WTC11 (cell line): ENCODE data around the gene RTN4RL1. TPM values are rescaled to one million over a fixed set of nuclear protein-coding genes. Genes with fewer than 3 reads are reported as not detected.

Source experiments
- ATAC-seq: fragments of 200-7000 bp; cut with Tn5 transposase; 2 replicates; pipeline ENCODE4 v1.10.0; 2021; ENCODE audit warnings: mild to moderate bottlenecking, moderate library complexity
- CTCF ChIA-PET: fragments of 300-600 bp; sonication (Branson Sonifier 250); formaldehyde crosslinking; loops from one replicate; lab custom pipeline; 2021; ENCODE audit warnings: antibody characterized with exemption; lab: Charles Lee
- POLR2A ChIA-PET: fragments of 350-600 bp; sonication (Branson Sonifier 250); formaldehyde crosslinking; loops from one replicate; lab custom pipeline; 2021; ENCODE audit warnings: antibody characterized with exemption; lab: Charles Lee
- DNase-seq: peaks from one replicate; pipeline ENCODE4 v3.0.0; 2021; ENCODE audit warnings: low spot score
- H3K27ac Mint-ChIP-seq: 2 replicates; pipeline ENCODE4 v1.8.0; 2021; ENCODE audit warnings: mixed read lengths
- H3K27me3 Mint-ChIP-seq: 2 replicates; pipeline ENCODE4 v1.8.0; 2021; ENCODE audit warnings: low read depth, mild to moderate bottlenecking, moderate library complexity, mixed read lengths
- H3K36me3 Mint-ChIP-seq: 2 replicates; pipeline ENCODE4 v1.8.0; 2021; ENCODE audit warnings: mixed read lengths
- H3K4me1 Mint-ChIP-seq: 2 replicates; pipeline ENCODE4 v1.8.0; 2022; ENCODE audit warnings: mixed read lengths
- H3K4me3 Mint-ChIP-seq: 2 replicates; pipeline ENCODE4 v1.8.0; 2021; ENCODE audit warnings: mild to moderate bottlenecking, moderate library complexity, mixed read lengths
- H3K9me3 Mint-ChIP-seq: 2 replicates; pipeline ENCODE4 v1.8.0; 2021; ENCODE audit warnings: mixed read lengths
- AFF4 ChIP-seq: sonication (generic); formaldehyde crosslinking; IDR thresholded peaks from 2 replicates; pipeline ENCODE4 v1.8.1; 2023; ENCODE audit warnings: mild to moderate bottlenecking, missing genetic modification reagents, borderline replicate concordance
- CTCF ChIP-seq: fragments of 200-600 bp; IDR thresholded peaks from 2 replicates; pipeline ENCODE4 v1.8.0; 2022; ENCODE audit warnings: antibody characterized with exemption
- E2F5 ChIP-seq: sonication (generic); formaldehyde crosslinking; IDR thresholded peaks from 2 replicates; pipeline ENCODE4 v1.8.1; 2022; ENCODE audit warnings: mild to moderate bottlenecking, moderate library complexity, missing genetic modification reagents
- FOXJ3 ChIP-seq: sonication (generic); formaldehyde crosslinking; IDR thresholded peaks from 2 replicates; pipeline ENCODE4 v1.9.0; 2021; ENCODE audit warnings: missing genetic modification reagents, mild to moderate bottlenecking, borderline replicate concordance
- GRHL2 ChIP-seq: fragments of 250-450 bp; sonication (Bioruptor Pico); IDR thresholded peaks from 2 replicates; pipeline ENCODE4 v1.8.0; 2022; ENCODE audit warnings: mild to moderate bottlenecking, moderate library complexity; ENCODE audit not compliant: insufficient replicate concordance, severe bottlenecking
- GTF2I ChIP-seq: fragments of 250-450 bp; sonication (Bioruptor Pico); conservative IDR thresholded peaks from 2 replicates; pipeline ENCODE4 v1.4.0; 2021; ENCODE audit warnings: mild to moderate bottlenecking
- HMGXB4 ChIP-seq: sonication (generic); formaldehyde crosslinking; IDR thresholded peaks from 2 replicates; pipeline ENCODE4 v1.8.1; 2023; ENCODE audit warnings: mild to moderate bottlenecking, moderate library complexity, missing genetic modification reagents
- JUN ChIP-seq: sonication (generic); formaldehyde crosslinking; IDR thresholded peaks from 2 replicates; pipeline ENCODE4 v1.8.0; 2023; ENCODE audit warnings: mild to moderate bottlenecking, missing genetic modification reagents
- NR2C2 ChIP-seq: sonication (generic); formaldehyde crosslinking; IDR thresholded peaks from 2 replicates; pipeline ENCODE4 v1.8.0; 2022; ENCODE audit warnings: mild to moderate bottlenecking, missing genetic modification reagents
- PREB ChIP-seq: sonication (generic); formaldehyde crosslinking; IDR thresholded peaks from 2 replicates; pipeline ENCODE4 v1.8.1; 2022; ENCODE audit warnings: mild to moderate bottlenecking, missing genetic modification reagents, moderate library complexity, borderline replicate concordance
- RORB ChIP-seq: fragments of 250-450 bp; sonication (Bioruptor Pico); IDR thresholded peaks from 2 replicates; pipeline ENCODE4 v1.9.0; 2021; ENCODE audit warnings: mild to moderate bottlenecking
- ZMAT4 ChIP-seq: fragments of 250-450 bp; sonication (Bioruptor Pico); IDR thresholded peaks from 2 replicates; pipeline ENCODE4 v1.9.0; 2021; ENCODE audit warnings: mild to moderate bottlenecking
- ZNF396 ChIP-seq: fragments of 250-450 bp; sonication (Bioruptor Pico); IDR thresholded peaks from 2 replicates; pipeline ENCODE4 v1.8.0; 2021; ENCODE audit warnings: mild to moderate bottlenecking, moderate library complexity, borderline replicate concordance
- ZNF416 ChIP-seq: fragments of 250-450 bp; sonication (Bioruptor Pico); IDR thresholded peaks from 2 replicates; pipeline ENCODE4 v1.9.0; 2021; ENCODE audit warnings: mild to moderate bottlenecking, inconsistent platforms
- ZNF425 ChIP-seq: fragments of 250-450 bp; sonication (Bioruptor Pico); conservative IDR thresholded peaks from 2 replicates; pipeline ENCODE4 v1.9.0; 2021; ENCODE audit warnings: mild to moderate bottlenecking
- total RNA-seq: library from RNA; stranded (reverse); gene quantifications from 3 replicates; pipeline ENCODE4 v1.2.3, GENCODE V29; 2021

RTN4RL1 gene
- total RNA-seq, 1 experiment from 2014 or later: 0.72 TPM

GRCh38 chr17:1997289-1997926, 27.7 kb downstream of the RTN4RL1 start (continued):
- TF ChIP-seq ZNF425 (CRISPR knock-in tag) (no peak), ZNF416 (no peak), E2F5 (no peak), ZMAT4 (CRISPR knock-in tag) (no peak)

- no peak for ATAC-seq
- CTCF ChIA-PET: interaction anchor here (0.9 to 2.1 kb wide), 4 partner anchors 10 to 88 kb away, joined by 3 to 6 read pairs (median 5); partner anchors contain the start of gene RTN4RL1
- peak overlapping the region; percentile 38 for H3K4me3 Mint-ChIP-seq
- TF ChIP-seq JUN: no peak
- TF ChIP-seq NR2C2 (CRISPR knock-in tag): no peak
- peak; percentile 75; the same call in 1 of the 2 replicates for TF ChIP-seq GTF2I (CRISPR knock-in tag)
- H3K9me3 Mint-ChIP-seq: no peaks in the 10 kb centered on the region
- H3K36me3 Mint-ChIP-seq: no peaks in the 10 kb centered on the region
- POLR2A ChIA-PET: no interaction called here
- peaks cover 31% of the 10 kb centered on the region for H3K4me1 Mint-ChIP-seq
- DNase-seq: no peak
- peaks cover 30% of the 10 kb centered on the region for H3K27me3 Mint-ChIP-seq
- H3K27ac Mint-ChIP-seq: no peak overlapping the region
These were observed 28.3 kb downstream of the RTN4RL1 start for GRCh38 chr17:1996800-1997288.

GRCh38 chr17:1995907-1996799, 29.0 kb downstream of the RTN4RL1 start:
- CTCF ChIA-PET: interaction anchor here (0.9 to 2.4 kb wide), 4 partner anchors 9 to 87 kb away, joined by 5 to 6 read pairs (median 5); partner anchors contain the start of gene RTN4RL1
- ATAC-seq (no peak), DNase-seq (no peak)
- Mint-ChIP-seq H3K27me3 (peaks cover 30% of the 10 kb centered on the region), H3K4me3 (no peak overlapping the region), H3K36me3 (no peaks in the 10 kb centered on the region), H3K9me3 (no peaks in the 10 kb centered on the region), H3K27ac (no peak overlapping the region), H3K4me1 (peaks cover 31% of the 10 kb centered on the region)
- POLR2A ChIA-PET: interaction anchor here (0.8 kb wide), 1 partner anchor 87 kb away, joined by 3 read pairs; no protein-coding TSS in a partner anchor
- no peak for TF ChIP-seq AFF4
- TF ChIP-seq CTCF: no peak
- TF ChIP-seq FOXJ3 (CRISPR knock-in tag): no peak
- no peak for TF ChIP-seq HMGXB4 (CRISPR knock-in tag)
- TF ChIP-seq GRHL2 (CRISPR knock-in tag): no peak
- no peak for TF ChIP-seq PREB (CRISPR knock-in tag)
- TF ChIP-seq ZNF396 (CRISPR knock-in tag): no peak
- TF ChIP-seq RORB (CRISPR knock-in tag): no peak
